ENCODE data around the gene FARSB.
A peak's percentile ranks its signal among the peaks of the same experiment; 100 is the strongest.

Gene FARSB

GRCh38 chr2:222672068-222672401 lies 16.1 kb upstream of the FARSB start:
- H3K4me2 ChIP-seq (ENCODE audit: low read length, poor library complexity, severe bottlenecking): peak overlapping the region; percentile 98
- H4K8ac ChIP-seq (ENCODE audit: low read length): no peak overlapping the region
- H3K14ac ChIP-seq (ENCODE audit: low read length in 2 of 2): no peak overlapping the region
- H3K18ac ChIP-seq (ENCODE audit: low read depth in 1 of 2, low read length in 2 of 2): no peak overlapping the region
- no peak overlapping the region for H2BK12ac ChIP-seq (ENCODE audit: low read length in 2 of 2)
- no peak for DNase-seq
- H2BK120ac ChIP-seq (ENCODE audit: low read depth, low read length): no peak overlapping the region
- no peak overlapping the region for H3K4ac ChIP-seq (ENCODE audit: low read depth in 1 of 2, low read length in 2 of 2)
- peak overlapping the region; percentile 47 to 73 for H3K4me3 ChIP-seq (ENCODE audit: insufficient read depth in 1 of 2, low read depth in 1 of 2, low read length in 2 of 2)
- H3K9me3 ChIP-seq (ENCODE audit: control insufficient read depth, low read length): no peaks in the 10 kb centered on the region
- H2AK5ac ChIP-seq (ENCODE audit: low read length, severe bottlenecking): no peak overlapping the region
- 36% methylated on average over 10 of the region's 10 CpGs for WGBS
- peak overlapping the region; percentile 21 for H3K9ac ChIP-seq (ENCODE audit: low read length)
- no peaks in the 10 kb centered on the region for H3K79me1 ChIP-seq (replicated peaks; ENCODE audit: low read length, poor library complexity, severe bottlenecking)
- no peak overlapping the region for H3K27ac ChIP-seq (ENCODE audit: low read length, poor library complexity, severe bottlenecking)
- H3K23ac ChIP-seq (ENCODE audit: low read length in 2 of 2): no peak overlapping the region
- peaks cover 18 to 24% of the 10 kb centered on the region in 2 experiments for H3K27me3 ChIP-seq (ENCODE audit: control insufficient read depth in 1 of 2, insufficient read depth in 1 of 2, low read length in 2 of 2)
- H2BK5ac ChIP-seq (ENCODE audit: low read depth, low read length, poor library complexity, severe bottlenecking): no peak overlapping the region
- H3K36me3 ChIP-seq (ENCODE audit: control insufficient read depth in 1 of 2, insufficient read depth in 2 of 2, low read depth in 1 of 2, low read length in 2 of 2): no peaks in the 10 kb centered on the region
- H3K4me1 ChIP-seq (ENCODE audit: control insufficient read depth, insufficient read depth, low read depth, low read length): peaks cover 9% of the 10 kb centered on the region
- H2AFZ ChIP-seq (ENCODE audit: low read depth, low read length): no peak overlapping the region
- no peak overlapping the region for H2BK15ac ChIP-seq (ENCODE audit: low read depth, poor library complexity, severe bottlenecking)
- H4K91ac ChIP-seq (ENCODE audit: low read length): no peak overlapping the region

- peaks cover 9% of the 10 kb centered on the region for H3K4me1 ChIP-seq (ENCODE audit: control insufficient read depth, insufficient read depth, low read depth, low read length)
- 3% methylated on average over 66 of the region's 66 CpGs for WGBS
Observed at GRCh38 chr2:222671259-222672067, 15.6 kb upstream of the FARSB start, which contains the start of gene MOGAT1. TSS of gene MOGAT1 (plus strand) at chr2:222671658. CDS start at chr2:222671786, 128 bp downstream.

GRCh38 chr2:222670191-222671038 lies 14.5 kb upstream of the FARSB start:
- no peak overlapping the region for H3K18ac ChIP-seq (ENCODE audit: low read depth in 1 of 2, low read length in 2 of 2)
- H2BK12ac ChIP-seq (ENCODE audit: low read length in 2 of 2): no peak overlapping the region
- 86% methylated on average over 9 of the region's 9 CpGs for WGBS

More at GRCh38 chr2:222671259-222672067, 15.6 kb upstream of the FARSB start, which contains the start of gene MOGAT1:
- Histone ChIP-seq H2AFZ (ENCODE audit: low read depth, low read length) (peak within 1 kb of the TSS; percentile 56), H4K8ac (ENCODE audit: low read length) (peak within 1 kb of the TSS; percentile 7), H2BK5ac (ENCODE audit: low read depth, low read length, poor library complexity, severe bottlenecking) (no peak within 1 kb of the TSS), H3K36me3 (ENCODE audit: control insufficient read depth in 1 of 2, insufficient read depth in 2 of 2, low read depth in 1 of 2, low read length in 2 of 2) (no peaks in the 10 kb centered on the region), H2BK12ac (ENCODE audit: low read length in 2 of 2) (no peak within 1 kb of the TSS), H3K9ac (ENCODE audit: low read length) (peak within 1 kb of the TSS; percentile 21), H3K27me3 (ENCODE audit: control insufficient read depth in 1 of 2, insufficient read depth in 1 of 2, low read length in 2 of 2) (peaks cover 18 to 24% of the 10 kb centered on the region in 2 experiments), H2BK120ac (ENCODE audit: low read depth, low read length) (no peak within 1 kb of the TSS), H3K4me2 (ENCODE audit: low read length, poor library complexity, severe bottlenecking) (peak within 1 kb of the TSS; percentile 98), H3K14ac (ENCODE audit: low read length in 2 of 2) (peak within 1 kb of the TSS in 1 of 2 experiments; percentile 59), H3K4ac (ENCODE audit: low read depth in 1 of 2, low read length in 2 of 2) (no peak within 1 kb of the TSS), H3K4me3 (ENCODE audit: insufficient read depth in 1 of 2, low read depth in 1 of 2, low read length in 2 of 2) (peak within 1 kb of the TSS; percentile 47 to 73), H3K23ac (ENCODE audit: low read length in 2 of 2) (peak within 1 kb of the TSS in 1 of 2 experiments; percentile 83), H3K9me3 (ENCODE audit: control insufficient read depth, low read length) (no peaks in the 10 kb centered on the region), H2AK5ac (ENCODE audit: low read length, severe bottlenecking) (no peak within 1 kb of the TSS), H3K79me1 (replicated peaks; ENCODE audit: low read length, poor library complexity, severe bottlenecking) (no peaks in the 10 kb centered on the region), H3K18ac (ENCODE audit: low read depth in 1 of 2, low read length in 2 of 2) (peak within 1 kb of the TSS in 1 of 2 experiments; percentile 56), H2BK15ac (ENCODE audit: low read depth, poor library complexity, severe bottlenecking) (no peak within 1 kb of the TSS), H3K27ac (ENCODE audit: low read length, poor library complexity, severe bottlenecking) (no peak within 1 kb of the TSS), H4K91ac (ENCODE audit: low read length) (no peak within 1 kb of the TSS)
- DNase-seq: peak; percentile 14

GRCh38 chr2:222669353-222669752 lies 13.5 kb upstream of the FARSB start:
- Histone ChIP-seq H3K23ac (ENCODE audit: low read length in 2 of 2) (no peak overlapping the region), H3K14ac (ENCODE audit: low read length in 2 of 2) (no peak overlapping the region), H3K4me3 (ENCODE audit: insufficient read depth in 1 of 2, low read depth in 1 of 2, low read length in 2 of 2) (no peak overlapping the region), H4K8ac (ENCODE audit: low read length) (no peak overlapping the region), H3K4me1 (ENCODE audit: control insufficient read depth, insufficient read depth, low read depth, low read length) (peaks cover 9% of the 10 kb centered on the region), H3K4me2 (ENCODE audit: low read length, poor library complexity, severe bottlenecking) (no peak overlapping the region), H2BK12ac (ENCODE audit: low read length in 2 of 2) (no peak overlapping the region), H2BK5ac (ENCODE audit: low read depth, low read length, poor library complexity, severe bottlenecking) (no peak overlapping the region), H3K4ac (ENCODE audit: low read depth in 1 of 2, low read length in 2 of 2) (no peak overlapping the region), H3K27me3 (ENCODE audit: control insufficient read depth in 1 of 2, insufficient read depth in 1 of 2, low read length in 2 of 2) (peaks cover 18 to 24% of the 10 kb centered on the region in 2 experiments), H3K79me1 (replicated peaks; ENCODE audit: low read length, poor library complexity, severe bottlenecking) (no peaks in the 10 kb centered on the region), H3K9me3 (ENCODE audit: control insufficient read depth, low read length) (no peaks in the 10 kb centered on the region), H3K36me3 (ENCODE audit: control insufficient read depth in 1 of 2, insufficient read depth in 2 of 2, low read depth in 1 of 2, low read length in 2 of 2) (no peaks in the 10 kb centered on the region), H2BK15ac (ENCODE audit: low read depth, poor library complexity, severe bottlenecking) (no peak overlapping the region), H2AFZ (ENCODE audit: low read depth, low read length) (no peak overlapping the region), H3K18ac (ENCODE audit: low read depth in 1 of 2, low read length in 2 of 2) (no peak overlapping the region), H4K91ac (ENCODE audit: low read length) (no peak overlapping the region), H2AK5ac (ENCODE audit: low read length, severe bottlenecking) (no peak overlapping the region), H3K9ac (ENCODE audit: low read length) (no peak overlapping the region), H2BK120ac (ENCODE audit: low read depth, low read length) (no peak overlapping the region), H3K27ac (ENCODE audit: low read length, poor library complexity, severe bottlenecking) (no peak overlapping the region)
- DNase-seq: no peak
- 76% methylated on average over 3 of the region's 4 CpGs for WGBS

More at GRCh38 chr2:222670191-222671038, 14.5 kb upstream of the FARSB start:
- no peak overlapping the region for H4K91ac ChIP-seq (ENCODE audit: low read length)
- H3K9ac ChIP-seq (ENCODE audit: low read length): no peak overlapping the region
- H3K14ac ChIP-seq (ENCODE audit: low read length in 2 of 2): no peak overlapping the region
- no peak overlapping the region for H2BK120ac ChIP-seq (ENCODE audit: low read depth, low read length)
- no peak overlapping the region for H2AFZ ChIP-seq (ENCODE audit: low read depth, low read length)
- no peaks in the 10 kb centered on the region for H3K36me3 ChIP-seq (ENCODE audit: control insufficient read depth in 1 of 2, insufficient read depth in 2 of 2, low read depth in 1 of 2, low read length in 2 of 2)
- peak overlapping the region in 1 of 2 experiments; percentile 83 for H3K23ac ChIP-seq (ENCODE audit: low read length in 2 of 2)
- no peak overlapping the region for H2AK5ac ChIP-seq (ENCODE audit: low read length, severe bottlenecking)
- H3K4me2 ChIP-seq (ENCODE audit: low read length, poor library complexity, severe bottlenecking): no peak overlapping the region
- H4K8ac ChIP-seq (ENCODE audit: low read length): no peak overlapping the region
- H3K4ac ChIP-seq (ENCODE audit: low read depth in 1 of 2, low read length in 2 of 2): no peak overlapping the region
- H3K9me3 ChIP-seq (ENCODE audit: control insufficient read depth, low read length): no peaks in the 10 kb centered on the region
- H2BK15ac ChIP-seq (ENCODE audit: low read depth, poor library complexity, severe bottlenecking): no peak overlapping the region
- peaks cover 9% of the 10 kb centered on the region for H3K4me1 ChIP-seq (ENCODE audit: control insufficient read depth, insufficient read depth, low read depth, low read length)
- H2BK5ac ChIP-seq (ENCODE audit: low read depth, low read length, poor library complexity, severe bottlenecking): no peak overlapping the region
- H3K27ac ChIP-seq (ENCODE audit: low read length, poor library complexity, severe bottlenecking): no peak overlapping the region
- peaks cover 18 to 24% of the 10 kb centered on the region in 2 experiments for H3K27me3 ChIP-seq (ENCODE audit: control insufficient read depth in 1 of 2, insufficient read depth in 1 of 2, low read length in 2 of 2)
- DNase-seq: no peak
- H3K4me3 ChIP-seq (ENCODE audit: insufficient read depth in 1 of 2, low read depth in 1 of 2, low read length in 2 of 2): no peak overlapping the region
- H3K79me1 ChIP-seq (replicated peaks; ENCODE audit: low read length, poor library complexity, severe bottlenecking): no peaks in the 10 kb centered on the region
